Measurements from ENCODE around the gene VPREB1. TPM values are rescaled to one million over a fixed set of nuclear protein-coding genes. Genes with fewer than 3 reads are reported as not detected.

Gene VPREB1
- total RNA-seq, 1 donor from 2014 or later = not detected

DNA sequence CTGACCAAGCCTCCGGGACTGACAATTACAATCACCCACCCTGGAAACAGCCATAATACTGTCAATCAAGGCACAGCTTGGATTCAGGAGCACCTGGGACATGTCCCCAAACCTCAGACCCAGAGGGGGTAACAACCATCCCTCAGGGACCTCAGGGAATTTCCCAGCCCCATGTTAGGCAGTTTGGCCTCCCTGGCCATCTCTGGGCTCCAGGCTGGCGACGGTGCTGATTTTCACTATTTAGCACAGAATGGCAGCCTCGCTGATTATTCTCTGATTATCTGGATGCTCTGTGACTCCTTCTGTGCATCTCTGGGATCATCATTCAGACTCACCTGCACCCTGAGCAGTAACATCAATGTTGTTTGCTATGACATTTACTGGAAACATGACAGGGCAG, 45.8 kb upstream of the VPREB1 start:
- no peak overlapping the region for H3K27ac ChIP-seq
- TF ChIP-seq EZH2 (IDR thresholded peaks at IDR 0.05) (no peak), CTCF (IDR thresholded peaks at IDR 0.05) (no peak), EZH2phosphoT487 (IDR thresholded peaks at IDR 0.05) (no peak)
- H3K4me3 ChIP-seq = no peak overlapping the region
- Mint-ChIP-seq H3K4me1 (peaks cover 7% of the 10 kb centered on the region), H3K36me3 (no peaks in the 10 kb centered on the region), H3K27me3 (ENCODE audit: insufficient read depth, low read depth) (peaks cover 33% of the 10 kb centered on the region), H3K4me3 (peak overlapping the region; percentile 62), H3K9me3 (no peaks in the 10 kb centered on the region), H3K27ac (no peak overlapping the region)
- no peak for DNase-seq (ENCODE audit: low spot score)
- no peaks in the 10 kb centered on the region for H3K79me2 ChIP-seq (ENCODE audit: low read depth)
- no peak overlapping the region for H3K4me2 ChIP-seq
- H2AFZ ChIP-seq (replicated peaks) = no peak overlapping the region
- no peaks in the 10 kb centered on the region for H4K20me1 ChIP-seq (ENCODE audit: low read depth)
- no peaks in the 10 kb centered on the region for H3K4me1 ChIP-seq
- no peaks in the 10 kb centered on the region for H3K9me3 ChIP-seq (ENCODE audit: low read depth)
- H3K9ac ChIP-seq = no peak overlapping the region
- no peaks in the 10 kb centered on the region for H3K36me3 ChIP-seq
- H3F3A ChIP-seq (ENCODE audit: low read depth) = no peaks in the 10 kb centered on the region
- peaks cover 100% of the 10 kb centered on the region for H3K27me3 ChIP-seq

DNA sequence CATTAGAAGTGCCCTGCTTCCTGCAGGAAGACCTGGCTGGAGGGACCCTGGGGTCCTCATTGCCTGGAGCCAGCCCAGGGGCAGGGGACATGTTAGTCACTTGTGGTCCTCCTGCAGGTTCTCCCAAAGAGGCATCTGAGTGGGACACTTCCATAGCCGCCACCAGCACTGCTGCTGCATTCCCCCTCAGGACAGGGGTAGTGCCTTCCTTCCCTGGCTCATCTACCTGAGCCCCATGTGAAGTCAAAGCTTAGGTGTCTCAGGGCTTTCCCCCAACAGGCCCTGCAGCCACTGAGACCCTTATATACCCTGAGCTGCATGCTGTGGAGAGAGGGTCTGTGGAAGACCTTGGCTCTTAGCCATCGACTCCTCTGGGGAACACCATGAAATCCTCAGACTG, 45.0 kb upstream of the VPREB1 start:
- H3K4me2 ChIP-seq = no peak overlapping the region
- no peaks in the 10 kb centered on the region for H3K36me3 ChIP-seq
- H3K9me3 ChIP-seq (ENCODE audit: low read depth) = no peaks in the 10 kb centered on the region
- H3K9me3 Mint-ChIP-seq = no peaks in the 10 kb centered on the region
- no peaks in the 10 kb centered on the region for H3F3A ChIP-seq (ENCODE audit: low read depth)
- H3K9ac ChIP-seq = no peak overlapping the region
- H2AFZ ChIP-seq (replicated peaks) = no peak overlapping the region
- H3K4me1 ChIP-seq = no peaks in the 10 kb centered on the region
- peaks cover 100% of the 10 kb centered on the region for H3K27me3 ChIP-seq
- TF ChIP-seq EZH2phosphoT487 (IDR thresholded peaks at IDR 0.05) = no peak
- H4K20me1 ChIP-seq (ENCODE audit: low read depth) = no peaks in the 10 kb centered on the region
- DNase-seq (ENCODE audit: low spot score) = no peak
- peaks cover 28% of the 10 kb centered on the region for H3K27me3 Mint-ChIP-seq (ENCODE audit: insufficient read depth, low read depth)
- no peak overlapping the region for H3K4me3 Mint-ChIP-seq
- no peaks in the 10 kb centered on the region for H3K79me2 ChIP-seq (ENCODE audit: low read depth)
- H3K4me1 Mint-ChIP-seq = peaks cover 7% of the 10 kb centered on the region
- no peak overlapping the region for H3K27ac Mint-ChIP-seq
- no peak overlapping the region for H3K27ac ChIP-seq
- no peak overlapping the region for H3K4me3 ChIP-seq
- H3K36me3 Mint-ChIP-seq = no peaks in the 10 kb centered on the region

- Histone ChIP-seq H3K9me3 (ENCODE audit: low read depth) (no peaks in the 10 kb centered on the region), H3K27me3 (peaks cover 100% of the 10 kb centered on the region), H3K9ac (no peak overlapping the region), H3K4me2 (no peak overlapping the region), H2AFZ (replicated peaks) (no peak overlapping the region), H3K79me2 (ENCODE audit: low read depth) (no peaks in the 10 kb centered on the region), H4K20me1 (ENCODE audit: low read depth) (no peaks in the 10 kb centered on the region), H3K4me3 (no peak overlapping the region), H3K36me3 (no peaks in the 10 kb centered on the region), H3K4me1 (no peaks in the 10 kb centered on the region), H3F3A (ENCODE audit: low read depth) (no peaks in the 10 kb centered on the region), H3K27ac (no peak overlapping the region)
- Mint-ChIP-seq H3K9me3 (no peaks in the 10 kb centered on the region), H3K27me3 (ENCODE audit: insufficient read depth, low read depth) (peaks cover 23% of the 10 kb centered on the region), H3K36me3 (no peaks in the 10 kb centered on the region), H3K4me1 (peaks cover 7% of the 10 kb centered on the region), H3K27ac (no peak overlapping the region), H3K4me3 (no peak overlapping the region)
- no peak for DNase-seq (ENCODE audit: low spot score)
- TF ChIP-seq CTCF (IDR thresholded peaks at IDR 0.05) (no peak), EZH2 (IDR thresholded peaks at IDR 0.05) (no peak), EZH2phosphoT487 (IDR thresholded peaks at IDR 0.05) (no peak)
These were observed 43.9 kb upstream of the VPREB1 start for GRCh38 chr22:22200569-22201184.

GRCh38 chr22:22201185-22201929, 43.2 kb upstream of the VPREB1 start:
- Histone ChIP-seq H3K4me3 (no peak overlapping the region), H3K27ac (no peak overlapping the region), H3K4me1 (no peaks in the 10 kb centered on the region), H3K27me3 (peaks cover 100% of the 10 kb centered on the region), H3F3A (ENCODE audit: low read depth) (no peaks in the 10 kb centered on the region), H3K79me2 (ENCODE audit: low read depth) (no peaks in the 10 kb centered on the region), H4K20me1 (ENCODE audit: low read depth) (no peaks in the 10 kb centered on the region), H3K36me3 (no peaks in the 10 kb centered on the region), H3K9me3 (ENCODE audit: low read depth) (no peaks in the 10 kb centered on the region), H3K4me2 (no peak overlapping the region), H2AFZ (replicated peaks) (no peak overlapping the region), H3K9ac (no peak overlapping the region)
- H3K9me3 Mint-ChIP-seq = no peaks in the 10 kb centered on the region
- TF ChIP-seq CTCF (IDR thresholded peaks at IDR 0.05) (peak; percentile 47), EZH2phosphoT487 (IDR thresholded peaks at IDR 0.05) (no peak)
- peaks cover 25% of the 10 kb centered on the region for H3K27me3 Mint-ChIP-seq (ENCODE audit: insufficient read depth, low read depth)
- no peak overlapping the region for H3K27ac Mint-ChIP-seq
- DNase-seq (ENCODE audit: low spot score) = peak; percentile 49
- no peaks in the 10 kb centered on the region for H3K36me3 Mint-ChIP-seq
- H3K4me3 Mint-ChIP-seq = no peak overlapping the region
- H3K4me1 Mint-ChIP-seq = peaks cover 7% of the 10 kb centered on the region

All from neural progenitor cell (in vitro differentiated cells).